ENCODE data around the gene GRHPR. TPM values are rescaled to one million over a fixed set of nuclear protein-coding genes. Genes with fewer than 3 reads are reported as not detected.

GRHPR gene
- total RNA-seq, 2 experiments from 2014 or later = 106 to 135 TPM

GRCh38 chr9:37398464-37399025 is 24.0 kb upstream of the GRHPR start:
- no peaks in the 10 kb centered on the region for H3K9me2 ChIP-seq (ENCODE audit: insufficient read depth, low read length)
- H3K4me1 ChIP-seq (ENCODE audit: insufficient read depth, low read length, poor library complexity, severe bottlenecking) = peaks cover 91% of the 10 kb centered on the region
- TF ChIP-seq EZH2phosphoT487 (IDR thresholded peaks at IDR 0.05; ENCODE audit: borderline replicate concordance, low read depth, low read length) = no peak
- no TSS peak for BruUV-seq (replicated peaks)
- peak overlapping the region; percentile 37 for H3K4me3 ChIP-seq (ENCODE audit: low read depth, low read length, poor library complexity, severe bottlenecking)
- ChIA-PET POLR2A (interaction anchor here (0.6 to 1.9 kb wide), 12 partner anchors 9 to 73 kb away, joined by 3 to 18 read pairs (median 5); no protein-coding TSS in a partner anchor), CTCF (ENCODE audit: unreplicated experiment) (no interaction called here)
- H3K79me2 ChIP-seq (ENCODE audit: insufficient read depth, low read depth, low read length) = peaks cover 13% of the 10 kb centered on the region; the same call in 1 of the 2 replicates
- H3K27ac ChIP-seq (ENCODE audit: low read depth, low read length, poor library complexity, severe bottlenecking) = peak overlapping the region; percentile 97
- peaks cover 12% of the 10 kb centered on the region for H3K36me3 ChIP-seq (ENCODE audit: insufficient read depth, low read length)
- intact Hi-C loops (cut with micrococcal nuclease; ENCODE audit: unreplicated experiment) = no loop called here
- H4K20me1 ChIP-seq (ENCODE audit: insufficient read depth, low read length) = no peaks in the 10 kb centered on the region
- H3K4me2 ChIP-seq (ENCODE audit: low read length) = peak overlapping the region; percentile 57
- no peak for DNase-seq (ENCODE audit: low spot score)
- peak overlapping the region; percentile 61; the same call in 1 of the 2 replicates for H2AFZ ChIP-seq (ENCODE audit: low read length)
- no peaks in the 10 kb centered on the region; the same call in 1 of the 2 replicates for H3K9me3 ChIP-seq (ENCODE audit: low read length)

DNA sequence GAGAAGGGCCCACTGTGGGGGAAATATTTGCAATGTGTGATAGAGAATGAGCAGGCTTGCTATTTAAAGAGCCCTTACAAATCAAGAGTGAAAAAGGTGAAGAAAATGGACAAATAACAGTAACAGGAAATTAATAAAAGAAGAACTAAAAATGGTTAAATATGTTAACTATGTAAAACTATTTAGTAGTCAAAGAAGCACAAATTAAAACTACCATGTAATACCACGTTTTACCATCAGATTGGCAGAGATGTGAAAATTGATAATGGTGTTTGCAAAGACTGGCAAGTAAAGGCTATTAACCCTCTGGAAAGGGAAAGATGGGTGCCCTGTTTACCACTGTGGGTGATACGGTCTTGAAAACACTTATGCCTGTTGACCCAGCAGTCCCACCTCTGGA is 23.2 kb upstream of the GRHPR start:
- H3K79me2 ChIP-seq (ENCODE audit: insufficient read depth, low read depth, low read length) = peaks cover 13% of the 10 kb centered on the region; the same call in 1 of the 2 replicates
- no peaks in the 10 kb centered on the region for H3K9me2 ChIP-seq (ENCODE audit: insufficient read depth, low read length)
- TF ChIP-seq EZH2phosphoT487 (IDR thresholded peaks at IDR 0.05; ENCODE audit: borderline replicate concordance, low read depth, low read length) (no peak), CTCF (conservative IDR thresholded peaks at IDR 0.05; ENCODE audit: low read length) (no peak)
- peaks cover 12% of the 10 kb centered on the region for H3K36me3 ChIP-seq (ENCODE audit: insufficient read depth, low read length)
- peak overlapping the region; percentile 97 for H3K27ac ChIP-seq (ENCODE audit: low read depth, low read length, poor library complexity, severe bottlenecking)
- no peaks in the 10 kb centered on the region for H4K20me1 ChIP-seq (ENCODE audit: insufficient read depth, low read length)
- ChIA-PET CTCF (ENCODE audit: unreplicated experiment) (interaction anchor here (0.9 to 1.2 kb wide), 2 partner anchors 12 to 14 kb away, joined by 3 read pairs; no protein-coding TSS in a partner anchor), POLR2A (interaction anchor here (1.8 to 14.0 kb wide), 3 partner anchors 8 to 28 kb away, joined by 7 to 298 read pairs (median 18); no protein-coding TSS in a partner anchor)
- no TSS peak for BruUV-seq (replicated peaks)
- peaks cover 91% of the 10 kb centered on the region for H3K4me1 ChIP-seq (ENCODE audit: insufficient read depth, low read length, poor library complexity, severe bottlenecking)
- peak overlapping the region; percentile 37 for H3K4me3 ChIP-seq (ENCODE audit: low read depth, low read length, poor library complexity, severe bottlenecking)
- no peaks in the 10 kb centered on the region; the same call in 1 of the 2 replicates for H3K9me3 ChIP-seq (ENCODE audit: low read length)
- H2AFZ ChIP-seq (ENCODE audit: low read length) = peak overlapping the region; percentile 61
- DNase-seq (ENCODE audit: low spot score) = no peak
- H3K4me2 ChIP-seq (ENCODE audit: low read length) = peak overlapping the region; percentile 57
- intact Hi-C loops (cut with micrococcal nuclease; ENCODE audit: unreplicated experiment) = no loop called here

DNA sequence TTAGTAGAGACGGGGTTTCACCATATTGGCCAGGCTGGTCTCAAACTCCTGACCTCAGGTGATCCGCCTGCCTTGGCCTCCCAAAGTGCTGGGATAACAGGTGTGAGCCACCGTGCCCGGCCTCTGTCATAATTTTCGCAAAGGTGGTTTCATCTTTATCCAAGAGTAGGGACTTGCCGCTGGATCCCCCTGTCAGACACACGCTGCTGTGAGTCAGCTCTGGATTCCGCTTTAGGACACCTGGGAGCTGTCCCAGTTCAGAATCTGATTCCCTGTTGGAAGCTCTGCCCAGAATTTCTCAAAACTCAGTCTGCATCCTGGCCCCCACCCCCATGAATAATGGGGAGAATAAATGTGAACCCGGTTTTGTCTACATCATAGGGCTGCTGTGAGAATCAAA is 17.9 kb upstream of the GRHPR start:
- intact Hi-C loops (cut with micrococcal nuclease; ENCODE audit: unreplicated experiment) = no loop called here
- Histone ChIP-seq H3K4me1 (ENCODE audit: insufficient read depth, low read length, poor library complexity, severe bottlenecking) (peaks cover 98% of the 10 kb centered on the region), H3K79me2 (ENCODE audit: insufficient read depth, low read depth, low read length) (peaks cover 44% of the 10 kb centered on the region; the same call in 1 of the 2 replicates), H3K9me2 (ENCODE audit: insufficient read depth, low read length) (no peaks in the 10 kb centered on the region), H3K4me3 (ENCODE audit: low read depth, low read length, poor library complexity, severe bottlenecking) (peak overlapping the region; percentile 74), H3K4me2 (ENCODE audit: low read length) (peak overlapping the region; percentile 94), H3K9me3 (ENCODE audit: low read length) (no peaks in the 10 kb centered on the region), H3K36me3 (ENCODE audit: insufficient read depth, low read length) (no peaks in the 10 kb centered on the region), H2AFZ (ENCODE audit: low read length) (no peak overlapping the region), H3K27ac (ENCODE audit: low read depth, low read length, poor library complexity, severe bottlenecking) (peak overlapping the region; percentile 97), H4K20me1 (ENCODE audit: insufficient read depth, low read length) (no peaks in the 10 kb centered on the region)
- ChIA-PET POLR2A (interaction anchor here (2.2 to 14.0 kb wide), 5 partner anchors 7 to 107 kb away, joined by 5 to 298 read pairs (median 25); no protein-coding TSS in a partner anchor), CTCF (ENCODE audit: unreplicated experiment) (interaction anchor here (0.5 to 0.9 kb wide), 2 partner anchors 31 to 108 kb away, joined by 3 to 4 read pairs; no protein-coding TSS in a partner anchor)
- no TSS peak for BruUV-seq (replicated peaks)
- TF ChIP-seq CTCF (conservative IDR thresholded peaks at IDR 0.05; ENCODE audit: low read length) (no peak), EZH2phosphoT487 (IDR thresholded peaks at IDR 0.05; ENCODE audit: borderline replicate concordance, low read depth, low read length) (no peak)
- peak; percentile 24 for DNase-seq (ENCODE audit: low spot score)
